GM18508 (cell line): Measurements from ENCODE around the gene BOLA2B.
"Not testable (repeated sequence)": the region's sequence is repeated elsewhere in the genome, so short reads cannot be mapped to it uniquely, and the experiment has no call there.

Experiments used
- ATAC-seq: cut with Tn5 transposase; IDR thresholded peaks from one replicate; pipeline ENCODE4 v1.9.1; 2021; ENCODE audit warnings: moderate number of reproducible peaks; ENCODE audit not compliant: insufficient read depth, unreplicated experiment

Gene BOLA2B

DNA sequence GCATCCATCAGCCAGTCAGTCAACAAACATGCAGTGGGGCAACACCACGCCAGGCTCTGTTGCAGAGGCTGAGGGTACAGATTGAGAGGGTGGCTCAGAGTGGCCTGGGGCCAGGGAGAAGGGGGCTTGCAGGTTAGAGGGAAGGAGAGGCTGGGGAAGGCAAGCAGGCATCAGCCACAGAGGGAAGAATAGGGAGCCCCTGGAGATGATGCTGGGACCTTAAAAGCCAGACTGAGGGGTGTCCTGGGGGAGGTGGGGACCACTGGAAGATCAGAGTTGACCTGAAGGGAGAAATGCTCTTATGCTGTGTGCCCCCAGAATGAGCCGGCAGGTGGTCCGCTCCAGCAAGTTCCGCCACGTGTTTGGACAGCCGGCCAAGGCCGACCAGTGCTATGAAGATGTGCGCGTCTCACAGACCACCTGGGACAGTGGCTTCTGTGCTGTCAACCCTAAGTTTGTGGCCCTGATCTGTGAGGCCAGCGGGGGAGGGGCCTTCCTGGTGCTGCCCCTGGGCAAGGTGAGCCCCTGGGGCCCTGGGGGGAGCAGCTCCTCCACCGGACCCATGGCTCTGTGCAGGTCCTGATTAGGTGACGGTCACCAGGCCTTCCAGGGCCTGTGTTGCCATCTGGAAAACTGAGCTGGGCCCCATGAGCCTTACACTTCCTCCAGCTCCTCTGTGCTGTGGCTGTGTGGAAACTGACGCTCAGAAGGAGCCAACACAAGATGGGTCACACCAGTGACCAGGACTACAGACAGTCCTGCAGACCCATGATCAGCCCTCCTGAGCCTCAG is 8.4 kb downstream of the BOLA2B start:
- no peak for ATAC-seq

DNA sequence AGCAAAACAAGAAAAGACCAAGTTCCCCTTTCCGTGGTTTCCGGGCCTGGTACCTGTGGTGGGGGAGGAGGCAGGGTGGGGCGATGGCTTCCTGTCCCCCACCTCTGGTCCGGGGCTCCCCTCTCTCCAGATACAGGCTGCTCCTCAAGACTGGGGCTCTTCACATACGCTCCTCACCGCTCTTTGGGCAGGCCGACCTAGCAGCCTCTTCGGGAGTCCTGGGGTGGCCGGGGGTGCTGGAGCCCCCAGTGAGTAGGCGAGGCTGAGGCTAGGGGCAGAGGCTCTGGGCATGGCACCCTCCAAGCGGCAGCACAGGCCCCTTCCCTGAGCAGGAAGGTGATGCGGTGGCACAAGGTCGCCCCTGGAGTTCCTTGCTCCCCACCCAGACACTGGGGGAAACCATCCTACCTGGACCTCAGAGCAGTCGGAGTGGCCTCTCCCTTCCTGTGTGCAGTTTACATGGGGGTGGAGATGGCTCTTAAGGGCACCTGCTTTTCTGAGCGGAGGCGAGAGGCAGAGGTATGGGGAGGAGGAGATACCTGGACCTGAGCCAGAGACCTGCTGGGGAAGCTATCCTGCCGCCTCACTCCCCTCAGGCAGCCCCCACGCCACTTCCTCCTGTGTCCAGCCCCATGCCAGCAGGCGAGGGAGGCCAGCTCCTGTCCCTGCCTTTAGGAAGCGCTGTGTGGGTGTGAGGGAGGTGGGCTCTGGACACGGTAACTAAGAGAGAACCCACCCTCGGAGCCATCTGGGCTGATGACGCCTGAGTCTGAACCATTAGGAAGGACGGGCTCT is 9.2 kb downstream of the BOLA2B start:
- ATAC-seq, result no peak

DNA sequence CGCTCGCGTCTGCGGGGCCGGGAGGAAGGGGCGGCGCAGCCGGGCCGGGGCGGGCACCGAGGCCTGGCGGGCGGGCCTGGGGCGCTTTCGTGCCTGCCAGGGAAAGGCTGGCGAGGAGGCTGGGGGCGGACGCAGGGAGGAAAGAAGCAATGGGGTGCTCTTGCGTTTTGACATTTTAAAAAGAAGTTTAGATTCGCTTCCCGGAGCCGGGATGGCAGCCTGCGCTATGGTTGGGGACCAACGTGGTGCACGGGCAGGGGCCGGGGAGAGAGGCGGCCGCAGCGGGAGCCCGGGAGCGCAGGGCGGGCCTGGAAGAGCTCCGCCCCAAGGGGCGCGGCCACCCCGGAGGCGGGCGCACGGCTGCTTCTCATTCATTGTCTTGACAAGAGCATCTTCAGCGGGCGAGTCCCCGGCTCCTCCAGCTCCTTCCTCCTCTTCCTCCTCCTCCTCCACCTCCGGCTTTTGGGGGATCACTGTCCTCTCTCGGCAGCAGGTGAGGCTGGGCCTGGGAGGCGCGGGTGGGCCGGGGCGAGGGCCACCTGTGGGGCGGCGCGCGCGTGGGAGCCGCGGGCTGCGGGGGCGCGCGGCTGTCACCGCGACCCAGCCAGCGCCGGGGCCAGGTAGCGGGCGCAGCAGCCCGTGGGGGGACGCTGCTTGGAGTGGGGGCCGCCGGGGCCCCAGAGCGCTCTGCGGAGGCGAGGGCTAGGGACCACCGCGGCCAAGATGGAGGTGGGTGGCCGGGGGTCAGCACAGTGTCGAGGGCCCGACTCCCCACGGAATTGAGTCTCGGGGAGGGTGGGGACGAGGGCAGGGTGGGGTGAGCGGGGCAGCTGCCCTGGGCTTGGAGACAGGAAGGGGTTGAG is 10.0 kb downstream of the BOLA2B start, which contains the start of gene CORO1A:
TSS of gene CORO1A (plus strand) at position 370 of the 863 bp plus-strand sequence. CDS start 1,608 bp downstream, outside the sequence.
- ATAC-seq, result no peak

DNA sequence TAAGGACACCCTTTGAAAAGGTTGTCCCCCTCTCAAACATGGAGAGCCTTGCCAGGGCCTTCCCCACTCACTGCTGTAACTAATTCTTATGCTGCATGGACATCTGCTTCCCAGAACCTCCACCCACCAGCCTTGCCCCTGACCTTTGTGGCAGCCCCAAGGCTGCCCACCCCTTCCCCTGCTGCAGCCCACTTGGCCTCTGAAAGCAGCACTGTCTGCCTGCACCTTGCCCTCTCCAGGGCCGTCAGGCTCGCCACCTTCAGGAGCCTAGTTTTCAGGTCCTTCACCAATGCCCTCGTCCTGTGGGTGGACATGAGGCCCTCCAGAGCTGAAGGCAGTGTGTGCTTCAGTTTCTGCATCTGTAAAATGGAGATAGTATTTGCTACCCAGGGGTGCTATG is 12.7 kb downstream of the BOLA2B start:
- no peak for ATAC-seq

DNA sequence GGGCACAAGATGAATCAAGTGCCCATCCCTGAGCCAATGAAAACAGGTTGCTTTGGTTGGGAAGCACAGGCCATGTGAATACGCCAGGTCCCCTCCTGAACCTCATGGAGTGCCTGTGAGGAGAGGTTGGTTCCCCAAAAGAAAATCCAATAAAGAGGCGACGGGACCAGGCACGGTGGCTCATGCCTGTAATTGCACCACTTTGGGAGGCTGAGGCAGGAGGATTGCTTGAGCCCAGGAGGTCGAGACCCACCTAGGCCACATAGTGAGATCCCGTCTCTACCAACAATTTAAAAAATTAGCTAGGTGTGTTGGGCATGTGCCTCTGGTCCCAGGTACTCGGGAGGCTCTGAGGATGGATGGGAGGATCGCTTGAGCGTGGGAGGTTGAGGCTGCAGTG is 13.5 kb downstream of the BOLA2B start:
- no peak for ATAC-seq

DNA sequence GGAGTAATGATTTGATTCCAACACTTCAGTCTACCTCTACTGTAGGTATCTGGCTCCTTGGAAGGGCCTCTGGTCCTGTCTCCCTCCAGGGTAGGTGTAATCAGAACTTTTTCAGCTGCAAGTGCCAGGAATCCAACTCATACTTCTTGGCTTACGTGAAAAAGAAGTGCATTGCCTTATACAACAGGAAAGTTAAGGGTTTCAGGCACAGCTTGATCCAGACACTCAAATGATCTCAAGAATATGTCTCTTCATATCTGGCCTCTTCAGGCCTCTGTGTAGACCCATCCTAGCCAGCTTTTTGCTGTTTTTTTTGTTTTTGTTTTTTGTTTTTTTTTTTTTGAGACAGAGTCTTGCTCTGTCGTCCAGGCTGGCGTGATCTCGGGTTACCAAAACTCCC is 14.3 kb downstream of the BOLA2B start:
- no peak for ATAC-seq

DNA sequence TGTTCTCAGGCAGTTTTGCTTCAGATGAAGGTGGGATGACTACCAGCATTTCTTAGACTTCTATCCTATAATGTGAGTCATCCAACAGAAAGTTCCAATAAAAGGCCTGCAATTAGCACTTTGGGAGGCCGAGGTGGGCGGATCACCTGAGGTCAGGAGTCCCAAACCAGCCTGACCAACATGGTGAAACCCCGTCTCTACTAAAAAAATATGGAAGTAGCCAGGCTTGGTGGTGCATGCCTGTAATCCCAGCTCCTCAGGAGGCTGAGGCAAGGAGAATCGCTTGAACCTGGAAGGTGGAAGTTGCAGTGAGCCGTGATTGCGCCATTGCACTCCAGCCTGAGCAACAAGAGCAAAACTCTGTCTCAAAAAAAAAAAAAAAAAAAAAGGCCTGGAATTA is 16.6 kb downstream of the BOLA2B start:
- ATAC-seq, result not testable (repeated sequence)

DNA sequence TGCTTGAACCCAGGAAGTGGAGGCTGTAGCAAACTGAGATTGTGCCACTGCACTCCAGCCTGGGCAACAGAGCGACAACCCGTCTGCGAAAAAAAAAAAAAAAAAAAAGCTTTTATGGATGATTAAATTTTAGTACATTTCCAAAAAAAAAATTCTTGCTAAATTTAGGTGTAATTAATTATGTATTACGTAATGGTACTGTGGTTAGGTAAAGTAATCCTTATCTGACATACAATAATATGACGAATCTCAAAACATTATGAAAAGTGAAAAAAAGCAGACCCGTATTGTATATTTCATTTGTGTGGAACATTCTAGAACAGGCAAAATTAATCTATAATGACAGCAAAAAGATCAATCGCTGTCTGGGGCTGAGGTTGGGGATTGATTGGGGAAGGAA is 20.4 kb downstream of the BOLA2B start:
- ATAC-seq, result no peak

DNA sequence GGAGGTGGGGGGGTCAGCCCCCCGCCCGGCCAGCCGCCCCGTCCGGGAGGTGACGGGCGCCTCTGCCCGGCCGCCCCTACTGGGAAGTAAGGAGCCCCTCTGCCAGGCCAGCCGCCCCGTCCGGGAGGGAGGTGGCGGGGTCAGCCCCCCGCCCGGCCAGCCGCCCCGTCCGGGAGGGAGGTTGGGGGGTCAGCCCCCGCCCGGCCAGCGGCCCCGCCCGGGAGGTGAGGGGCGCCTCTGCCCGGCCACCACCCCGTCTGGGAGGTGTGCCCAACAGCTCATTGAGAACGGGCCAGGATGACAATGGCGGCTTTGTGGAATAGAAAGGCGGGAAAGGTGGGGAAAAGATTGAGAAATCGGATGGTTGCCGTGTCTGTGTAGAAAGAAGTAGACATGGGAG is 23.3 kb downstream of the BOLA2B start:
- ATAC-seq, result not testable (repeated sequence)

DNA sequence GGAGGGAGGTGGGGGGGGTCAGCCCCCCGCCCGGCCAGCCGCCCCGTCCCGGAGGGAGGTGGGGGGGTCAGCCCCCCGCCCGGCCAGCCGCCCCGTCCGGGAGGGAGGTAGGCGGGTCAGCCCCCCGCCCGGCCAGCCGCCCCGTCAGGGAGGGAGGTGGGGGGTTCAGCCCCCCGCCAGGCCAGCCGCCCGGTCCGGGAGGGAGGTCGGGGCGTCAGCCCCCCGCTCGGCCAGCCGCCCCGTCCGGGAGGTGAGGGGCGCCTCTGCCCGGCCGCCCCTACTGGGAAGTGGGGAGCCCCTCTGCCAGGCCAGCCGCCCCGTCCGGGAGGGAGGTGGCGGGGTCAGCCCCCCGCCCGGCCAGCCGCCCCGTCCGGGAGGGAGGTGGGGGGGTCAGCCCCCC is 24.1 kb downstream of the BOLA2B start:
- not testable (repeated sequence) for ATAC-seq

DNA sequence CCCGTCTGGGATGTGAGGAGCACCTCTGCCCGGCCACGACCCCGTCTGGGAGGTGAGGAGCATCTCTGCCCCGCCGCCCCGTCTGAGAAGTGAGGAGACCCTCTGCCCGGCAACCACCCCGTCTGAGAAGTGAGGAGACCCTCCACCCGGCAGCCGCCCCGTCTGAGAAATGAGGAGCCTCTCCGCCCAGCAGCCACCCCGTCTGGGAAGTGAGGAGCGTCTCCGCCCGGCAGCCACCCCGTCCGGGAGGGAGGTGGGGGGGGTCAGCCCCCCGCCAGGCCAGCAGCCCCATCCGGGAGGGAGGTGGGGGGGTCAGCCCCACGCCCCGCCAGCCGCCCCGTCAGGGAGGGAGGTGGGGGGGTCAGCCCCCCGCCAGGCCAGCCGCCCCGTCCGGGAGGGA is 24.7 kb downstream of the BOLA2B start:
- ATAC-seq, result not testable (repeated sequence)

DNA sequence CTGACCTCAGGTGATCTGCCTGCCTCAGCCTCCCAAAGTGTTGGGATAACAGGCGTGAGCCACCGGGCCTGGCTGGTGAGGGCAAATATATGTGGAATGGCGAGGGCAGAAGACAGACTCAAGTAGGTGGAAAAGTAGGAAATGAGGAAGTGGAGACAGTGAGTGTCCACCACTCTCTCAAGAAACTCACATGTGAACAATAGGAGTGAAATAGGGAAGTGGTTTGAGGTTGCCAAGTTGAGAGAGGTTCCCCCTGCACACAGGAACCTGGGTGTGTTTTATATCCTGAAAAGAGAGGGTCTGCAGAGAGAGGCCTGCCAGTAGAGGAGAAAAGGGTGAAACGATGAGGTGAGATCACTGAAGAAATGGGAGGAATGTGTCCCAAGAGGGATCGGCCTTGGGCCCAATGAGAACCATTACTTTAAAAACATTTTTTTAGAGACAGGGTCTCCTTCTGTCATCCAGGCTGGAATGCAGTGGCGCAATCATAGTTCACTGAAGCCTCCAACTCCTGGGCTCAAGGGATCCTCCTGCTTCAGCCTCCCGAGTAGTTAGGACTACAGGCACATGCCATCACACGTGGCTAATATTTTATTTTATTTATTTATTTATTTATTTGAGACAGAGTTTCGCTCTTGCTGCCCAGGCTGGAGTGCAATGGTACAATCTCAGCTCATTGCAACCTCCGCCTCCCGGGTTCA is 27.1 kb downstream of the BOLA2B start:
- no peak for ATAC-seq

DNA sequence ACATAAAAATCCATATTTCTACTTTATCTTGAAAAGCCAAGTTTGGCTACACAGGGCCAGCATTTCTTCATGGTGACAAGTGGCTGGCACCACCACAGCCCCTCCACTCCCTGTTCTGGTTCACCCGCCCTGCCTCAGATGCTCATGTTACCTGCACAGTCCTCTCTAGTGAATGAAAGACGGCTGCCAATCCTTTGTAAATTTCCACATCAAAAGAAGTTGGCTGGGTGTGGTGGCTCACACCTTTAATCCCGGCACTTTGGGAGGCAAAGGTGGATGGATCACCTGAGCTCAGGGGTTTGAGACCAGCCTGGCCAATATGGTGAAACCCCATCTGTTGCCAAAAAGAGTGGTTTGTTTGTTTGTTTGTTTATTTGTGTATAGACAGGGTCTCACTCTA is 29.9 kb downstream of the BOLA2B start:
- no peak for ATAC-seq

DNA sequence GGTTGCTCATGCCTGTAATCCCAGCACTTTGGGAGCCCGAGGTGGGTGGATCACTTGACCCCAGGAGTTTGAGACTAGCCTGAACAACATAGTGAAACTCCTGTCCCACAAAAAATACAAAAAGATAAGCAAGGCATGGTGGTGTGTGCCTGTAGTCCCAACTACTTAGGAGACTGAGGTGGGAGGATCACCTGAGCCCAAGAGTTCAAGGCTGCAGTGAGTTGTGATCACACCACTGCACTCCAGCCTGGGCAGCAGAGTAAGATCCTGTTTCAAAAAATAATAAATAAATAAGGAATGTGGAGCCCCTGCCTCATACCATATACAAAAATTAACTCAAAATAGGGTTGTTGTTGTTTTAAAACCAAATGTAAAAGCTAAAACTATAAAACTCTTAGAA is 36.3 kb downstream of the BOLA2B start:
- ATAC-seq, result no peak

DNA sequence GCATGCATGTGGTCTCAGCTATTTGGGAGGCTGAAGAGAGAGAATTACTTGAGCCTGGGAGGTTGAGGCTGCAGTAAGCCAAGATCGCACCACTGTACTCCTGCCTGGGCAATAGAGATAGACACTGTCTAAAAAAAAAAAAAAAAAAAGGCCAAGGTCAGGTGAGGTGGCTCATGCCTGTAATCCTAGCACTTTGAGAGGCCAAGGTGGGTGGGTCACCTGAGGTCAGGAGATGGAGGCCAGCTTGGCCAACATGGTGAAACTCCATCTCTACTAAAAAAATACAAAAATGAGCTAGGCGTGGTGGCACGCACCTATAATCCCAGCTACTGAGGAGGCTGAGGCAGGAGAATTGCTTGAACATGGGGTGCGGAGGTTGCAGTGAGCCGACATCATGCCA is 38.3 kb downstream of the BOLA2B start:
- ATAC-seq, result no peak

DNA sequence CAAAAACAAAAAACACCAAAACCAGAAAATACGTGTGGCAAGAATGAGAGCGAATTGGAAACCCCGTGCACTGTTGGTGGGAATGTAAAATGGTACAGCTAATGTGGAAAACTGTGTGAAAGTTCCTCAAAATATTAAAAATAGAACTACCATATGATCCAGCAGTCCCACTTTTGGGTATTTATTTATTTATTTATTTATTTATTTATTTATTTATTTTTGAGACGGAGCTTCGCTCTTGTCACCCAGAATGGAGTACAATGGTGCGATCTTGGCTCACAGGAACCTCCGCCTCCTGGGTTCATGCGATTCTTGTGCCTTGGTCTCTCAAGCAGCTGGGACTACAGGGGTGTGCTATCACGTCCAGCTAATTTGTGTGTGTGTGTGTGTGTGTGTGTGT is 40.9 kb downstream of the BOLA2B start:
- no peak for ATAC-seq

DNA sequence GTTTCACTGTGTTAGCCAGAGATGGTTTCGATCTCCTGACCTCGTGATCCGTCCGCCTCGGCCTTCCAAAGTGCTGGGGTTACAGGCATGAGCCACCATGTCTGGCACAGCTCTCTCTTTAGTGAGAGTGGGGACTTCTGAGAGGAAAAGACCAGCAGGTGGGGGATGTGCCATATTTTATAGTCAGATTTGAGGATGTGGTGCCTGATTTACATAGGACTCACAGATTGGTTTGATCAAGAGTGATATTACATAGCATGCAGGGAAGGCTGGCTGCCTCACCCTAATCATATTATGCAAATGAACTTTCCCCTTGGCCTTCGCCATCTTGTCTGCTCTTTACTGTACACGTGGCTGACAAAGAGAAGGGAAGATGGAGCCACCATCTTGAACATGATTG is 42.4 kb downstream of the BOLA2B start:
- ATAC-seq, result no peak

DNA sequence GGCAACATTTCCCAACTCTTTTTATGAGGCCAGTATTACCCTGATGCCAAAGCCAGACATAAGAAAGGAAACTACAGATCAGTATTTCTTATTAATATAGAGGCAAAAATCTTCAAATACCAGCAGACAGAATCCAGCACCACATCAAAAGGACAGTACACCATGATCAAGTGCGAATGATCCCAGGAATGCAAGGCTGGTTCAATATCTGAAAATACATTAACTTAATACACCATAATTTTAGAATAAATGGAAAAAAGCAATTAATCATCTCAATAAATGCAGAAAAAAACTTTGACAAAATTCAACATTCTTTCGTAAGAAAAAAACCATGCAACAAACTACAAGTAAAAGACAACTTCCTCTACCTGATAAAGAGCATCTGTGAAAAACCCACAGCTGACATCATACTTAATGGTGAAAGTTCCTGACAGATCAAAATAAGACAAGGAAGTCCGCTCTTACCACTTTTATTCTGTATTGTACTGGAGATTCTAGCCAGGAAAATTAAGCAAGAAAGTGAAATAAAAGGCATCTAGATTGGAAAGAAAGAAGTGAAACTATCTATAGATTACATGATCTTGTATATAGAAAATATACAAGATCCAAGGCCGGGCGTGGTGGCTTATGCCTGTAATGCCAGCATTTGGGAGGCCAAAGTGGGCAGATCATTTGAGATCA is 44.1 kb downstream of the BOLA2B start:
- ATAC-seq, result no peak

DNA sequence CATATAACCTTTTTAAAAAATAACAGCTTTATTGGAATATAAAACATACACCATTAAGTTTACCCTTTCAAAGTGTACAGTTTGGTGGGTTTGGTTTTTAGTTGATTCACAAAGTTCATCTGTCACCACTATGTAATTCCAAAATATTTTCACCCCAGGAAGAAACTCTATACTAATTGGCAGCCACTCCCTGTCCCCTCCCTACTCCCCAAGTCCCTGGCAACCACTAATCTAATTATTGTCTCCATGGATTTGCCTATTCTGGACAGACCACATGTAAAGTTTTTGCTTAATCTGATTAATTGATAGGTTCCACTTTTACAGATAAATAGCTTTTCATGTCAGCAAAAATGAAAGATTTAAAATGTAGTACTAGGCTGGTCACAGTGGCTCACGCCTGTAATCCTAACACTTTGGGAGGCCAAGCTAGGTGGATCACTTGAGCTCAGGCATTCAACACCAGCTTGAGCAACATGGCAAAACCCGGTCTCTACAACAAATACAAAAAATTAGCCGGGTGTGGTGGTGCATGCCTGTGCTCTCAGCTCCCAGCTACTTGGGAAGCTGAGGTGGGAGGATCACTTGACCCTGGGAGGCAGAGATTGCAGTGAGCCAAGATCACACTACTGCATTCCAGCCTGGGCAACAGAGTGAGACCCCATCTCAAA is 45.5 kb downstream of the BOLA2B start:
- ATAC-seq, result no peak
